NCI-H128 (cell line): ENCODE results near the gene C6.
"Not testable (repeated sequence)": the region's sequence is repeated elsewhere in the genome, so short reads cannot be mapped to it uniquely, and the experiment has no call there.

Experiments
- DNase-seq: peaks from one replicate; lab custom pipeline; 2025; ENCODE audit not compliant: unreplicated experiment; lab: John Stamatoyannopoulos, UW

Gene C6

GRCh38 chr5:41200506-41200905 lies 12.8 kb downstream of the C6 start:
- DNase-seq: no peak

- DNase-seq: no peak
Measured at GRCh38 chr5:41199660-41200059, 13.7 kb downstream of the C6 start.

DNA sequence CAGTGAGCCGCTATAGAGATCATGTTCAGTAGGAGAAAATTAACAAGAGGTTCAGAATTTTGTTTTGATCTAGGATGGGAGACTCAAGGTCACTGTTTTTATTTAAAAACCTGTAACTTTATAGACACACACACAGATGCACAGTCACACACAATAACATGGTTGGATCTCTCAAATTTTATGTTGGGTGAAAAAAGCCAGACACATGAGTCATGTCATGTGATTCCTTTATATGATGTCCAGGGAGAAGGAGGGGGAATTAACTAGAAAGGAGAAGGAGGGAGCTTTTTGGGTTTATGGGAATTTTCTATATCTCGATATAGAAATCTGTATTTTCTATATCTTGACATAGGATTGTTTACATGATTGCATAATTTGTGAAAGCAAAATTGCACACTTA lies 17.1 kb downstream of the C6 start:
- DNase-seq: no peak

DNA sequence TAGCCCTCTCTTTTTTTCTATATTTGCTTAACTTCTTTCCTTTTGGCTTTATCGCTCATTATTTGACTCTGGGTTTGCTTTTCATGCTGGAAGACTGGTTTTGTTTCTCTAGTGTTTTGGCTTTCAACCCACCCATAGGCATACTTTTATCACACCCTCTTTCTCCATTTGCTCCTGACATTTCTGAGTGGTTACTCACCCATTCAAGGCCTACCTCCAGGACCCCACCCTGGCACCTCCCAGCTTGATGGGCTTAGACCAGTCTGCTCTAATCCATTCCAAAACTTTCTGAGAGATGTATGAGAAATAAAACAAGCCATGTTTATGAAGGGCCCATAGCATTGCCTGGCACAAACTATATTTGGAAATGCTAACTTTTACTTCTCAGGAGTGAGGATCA lies 18.1 kb downstream of the C6 start:
- no peak for DNase-seq

GRCh38 chr5:41194339-41194738 lies 19.0 kb downstream of the C6 start:
- no peak for DNase-seq

DNA sequence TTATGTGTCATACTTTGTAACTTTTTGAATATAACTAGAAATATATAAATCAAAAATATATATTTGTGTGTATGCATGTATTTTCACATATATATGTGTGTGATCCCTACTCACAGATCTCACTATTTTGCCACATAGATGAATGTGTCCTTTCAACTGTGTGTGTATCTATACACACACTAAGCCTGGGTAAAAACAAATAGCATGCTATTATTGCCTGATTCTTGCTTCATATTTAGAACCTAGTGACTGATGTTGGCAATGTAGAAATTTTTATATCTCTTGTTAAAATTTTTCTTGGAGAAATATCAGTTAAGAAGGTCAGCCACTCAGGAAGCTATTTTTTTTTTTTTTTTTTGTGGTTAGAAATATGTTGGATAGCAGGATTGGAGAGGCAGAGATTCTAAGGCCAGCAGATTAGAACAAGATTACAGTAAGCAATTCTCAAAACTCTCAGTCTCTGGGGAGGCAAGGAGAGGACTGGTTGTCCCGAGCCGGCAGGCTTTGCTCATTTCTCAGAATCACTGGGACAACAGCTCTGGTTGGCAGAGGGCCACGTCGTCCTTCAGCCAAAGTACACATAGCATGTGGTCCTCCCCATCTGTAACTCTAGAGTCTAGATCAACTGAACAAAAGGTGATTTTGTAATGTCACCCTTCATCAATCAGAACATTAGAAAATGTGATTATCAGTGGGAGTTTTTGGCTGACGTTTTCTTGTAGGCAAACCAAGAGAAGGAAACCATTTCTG lies 19.7 kb downstream of the C6 start:
- no peak for DNase-seq

DNA sequence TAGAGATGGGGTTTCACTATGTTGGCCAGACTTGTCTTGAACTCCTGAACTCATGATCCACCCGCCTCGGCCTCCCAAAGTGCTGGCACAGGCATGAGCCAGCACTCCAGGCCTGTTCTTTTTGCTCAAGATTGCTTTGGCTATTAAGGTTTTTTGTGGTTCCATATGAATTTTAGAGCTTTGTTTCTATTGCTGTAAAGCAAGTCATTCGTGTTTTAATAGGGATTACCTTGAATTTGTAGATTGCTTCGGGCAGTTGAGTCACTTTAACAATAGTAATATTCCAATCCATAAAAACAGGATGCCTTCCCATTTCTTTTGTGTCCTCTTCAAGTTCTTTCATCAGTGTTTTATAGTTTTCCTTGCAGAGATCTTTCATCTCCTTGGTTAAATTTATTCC lies 22.1 kb downstream of the C6 start:
- DNase-seq: no peak

DNA sequence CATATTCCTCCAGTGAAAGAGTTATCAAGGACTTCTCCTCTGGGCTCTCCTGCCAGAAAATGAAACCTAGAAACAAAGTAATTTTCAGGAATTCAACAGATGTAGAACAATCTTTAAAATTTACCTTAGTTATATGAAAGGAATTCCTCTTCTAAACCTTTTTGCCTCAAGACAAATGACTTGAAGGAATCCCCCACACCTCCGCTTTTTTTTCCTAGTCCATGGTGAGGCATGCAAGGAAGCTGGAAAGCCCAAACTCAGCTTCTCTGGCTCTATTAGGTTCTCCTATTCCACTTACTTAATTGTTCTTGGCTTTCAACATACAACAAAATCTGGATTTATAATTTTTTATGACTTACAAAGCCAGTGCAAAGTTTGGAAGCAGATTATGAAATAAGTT lies 27.2 kb downstream of the C6 start:
- no peak for DNase-seq

- DNase-seq: not testable (repeated sequence)
Measured at GRCh38 chr5:41183331-41183730, 30.0 kb downstream of the C6 start.

- DNase-seq: no peak
Measured at GRCh38 chr5:41182666-41183065, 30.7 kb downstream of the C6 start.

DNA sequence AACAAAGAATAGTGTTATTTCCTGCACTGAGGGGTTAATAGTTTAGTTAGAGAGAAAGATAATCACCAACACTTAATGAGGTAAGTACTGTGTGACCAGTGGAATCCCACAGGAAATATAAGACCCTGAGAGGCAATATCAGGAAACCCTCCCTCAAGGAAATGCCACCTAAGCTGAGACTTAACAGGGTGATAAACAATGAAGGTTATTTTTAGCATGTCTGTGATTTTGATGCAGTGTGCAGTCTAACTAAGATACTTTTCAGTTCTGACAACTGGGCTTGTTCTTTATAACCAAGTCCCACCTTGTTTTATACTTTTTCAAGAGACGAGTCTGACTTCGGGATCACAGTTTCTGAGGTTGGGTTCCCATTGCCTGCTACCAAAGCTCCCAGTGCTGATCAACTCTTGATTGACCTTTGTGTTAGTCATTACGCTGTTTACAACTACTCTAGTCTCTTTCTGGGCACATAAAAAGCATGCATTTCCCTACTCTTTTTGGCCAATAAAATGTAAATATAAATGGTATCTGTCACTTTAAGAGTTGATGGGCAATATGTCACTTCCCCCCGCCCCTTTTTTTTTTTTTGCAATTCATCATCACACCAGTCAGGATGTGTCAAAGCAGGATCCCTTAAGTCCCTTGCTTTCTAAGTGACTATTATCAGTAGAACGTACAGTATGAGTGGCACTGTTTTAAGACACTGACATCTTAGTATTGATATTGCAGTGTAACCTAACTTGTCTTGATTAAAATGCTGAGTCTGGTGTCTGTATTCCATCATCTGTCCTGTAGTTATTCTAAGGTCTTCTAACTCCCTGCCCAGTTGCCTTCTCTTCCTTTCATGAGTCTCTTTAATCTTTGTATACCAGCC lies 31.4 kb downstream of the C6 start:
- no peak for DNase-seq

- DNase-seq: no peak
Measured at GRCh38 chr5:41176952-41177351, 36.4 kb downstream of the C6 start.

- no peak for DNase-seq
Measured at GRCh38 chr5:41172012-41172411, 41.3 kb downstream of the C6 start.

DNA sequence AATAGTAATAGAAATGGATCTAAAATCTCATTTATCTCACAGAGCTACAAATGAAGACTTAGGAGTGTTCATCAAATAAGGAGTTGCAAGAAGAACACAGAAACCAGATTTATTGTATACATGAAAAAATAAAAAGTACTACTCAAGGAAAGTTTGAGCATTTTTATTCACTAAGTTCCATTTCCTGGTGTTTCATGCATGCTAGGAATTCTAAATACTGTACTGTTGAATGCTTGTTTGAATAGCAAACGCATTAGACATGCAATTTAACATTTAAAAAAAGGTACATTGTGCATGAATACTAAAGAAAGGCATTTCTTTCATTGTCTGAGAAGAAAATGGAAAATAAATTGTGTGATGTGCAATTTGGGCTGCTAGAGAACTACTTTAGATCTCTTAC lies 52.1 kb downstream of the C6 start:
- DNase-seq: no peak

- no peak for DNase-seq
Measured at GRCh38 chr5:41157272-41157894, 55.9 kb downstream of the C6 start.

GRCh38 chr5:41156739-41157138 lies 56.6 kb downstream of the C6 start:
- no peak for DNase-seq

DNA sequence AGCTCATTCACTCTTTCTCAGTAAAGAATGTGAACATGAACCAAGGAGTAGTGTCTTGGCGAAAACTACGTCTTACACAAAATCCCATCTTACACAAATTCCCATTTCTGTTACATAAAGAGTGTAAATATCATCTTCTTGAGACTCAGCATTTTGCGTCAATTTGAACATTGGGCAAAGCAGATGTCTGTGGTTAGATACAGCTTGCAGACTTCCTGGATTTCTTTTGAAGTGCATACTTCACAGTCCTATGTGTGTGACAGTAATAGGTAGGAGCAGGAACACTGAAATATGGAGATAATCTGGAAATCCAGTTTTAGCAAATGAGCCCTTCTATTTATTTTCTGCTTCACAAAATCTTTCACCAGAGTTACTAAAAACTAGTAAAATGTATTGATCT lies 58.8 kb downstream of the C6 start:
- DNase-seq: no peak

DNA sequence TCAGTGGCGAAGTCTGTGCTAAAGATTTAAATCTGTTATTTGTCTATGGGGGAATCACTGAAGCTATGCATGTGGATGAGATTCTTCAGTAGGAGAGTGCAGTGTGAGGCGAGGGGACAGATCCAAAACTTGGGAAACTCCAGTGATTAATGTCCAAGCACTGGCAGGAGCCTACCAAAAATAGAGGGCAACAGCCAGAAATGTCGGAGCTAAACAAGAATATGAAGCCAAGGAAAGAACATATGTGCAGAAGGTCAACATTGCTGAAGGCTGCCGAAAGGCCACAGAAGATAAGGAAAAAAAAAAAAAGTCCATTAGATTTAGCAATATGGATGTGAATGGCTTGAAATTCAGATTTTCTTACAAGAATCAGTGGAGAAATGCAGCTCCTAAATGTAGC lies 61.8 kb downstream of the C6 start:
- DNase-seq: no peak

DNA sequence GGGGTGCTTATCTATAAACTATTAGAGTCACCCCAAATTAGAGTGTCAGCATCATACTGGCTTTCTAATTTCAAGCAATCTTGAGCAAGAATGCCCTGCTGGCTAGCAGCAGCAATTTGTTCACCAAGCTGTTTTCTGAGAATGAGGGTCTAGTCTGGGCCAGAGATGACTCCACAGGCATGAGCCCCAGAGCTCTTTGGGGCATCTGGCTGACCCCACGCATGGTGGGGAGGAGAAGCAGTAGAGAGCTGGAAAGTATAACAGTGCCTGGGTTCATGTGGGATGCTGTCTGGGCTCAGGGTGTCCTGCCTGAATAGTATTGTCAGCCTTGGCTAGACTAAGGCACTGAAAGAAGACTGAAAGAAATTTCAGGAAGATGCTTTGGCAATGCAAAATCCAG lies 64.9 kb downstream of the C6 start:
- DNase-seq: no peak

DNA sequence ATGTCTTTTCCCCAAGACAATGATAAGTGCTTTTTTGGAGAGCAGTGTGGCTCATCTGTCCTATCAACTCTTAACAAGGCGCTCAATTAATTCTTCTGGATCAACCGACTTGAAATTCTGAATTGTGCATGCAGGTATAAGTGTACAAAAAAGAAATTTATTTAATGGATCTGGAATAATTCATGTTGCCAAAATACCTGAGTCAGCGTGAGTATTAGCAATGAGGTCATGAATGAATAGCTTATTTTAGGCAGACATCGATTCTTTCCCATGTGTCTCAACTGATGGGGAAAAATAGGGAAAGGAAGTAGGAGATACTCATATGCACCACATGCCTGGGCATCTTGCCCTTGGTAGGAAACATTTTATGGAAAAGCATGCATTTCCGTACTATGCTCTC lies 68.0 kb downstream of the C6 start:
- DNase-seq: no peak

DNA sequence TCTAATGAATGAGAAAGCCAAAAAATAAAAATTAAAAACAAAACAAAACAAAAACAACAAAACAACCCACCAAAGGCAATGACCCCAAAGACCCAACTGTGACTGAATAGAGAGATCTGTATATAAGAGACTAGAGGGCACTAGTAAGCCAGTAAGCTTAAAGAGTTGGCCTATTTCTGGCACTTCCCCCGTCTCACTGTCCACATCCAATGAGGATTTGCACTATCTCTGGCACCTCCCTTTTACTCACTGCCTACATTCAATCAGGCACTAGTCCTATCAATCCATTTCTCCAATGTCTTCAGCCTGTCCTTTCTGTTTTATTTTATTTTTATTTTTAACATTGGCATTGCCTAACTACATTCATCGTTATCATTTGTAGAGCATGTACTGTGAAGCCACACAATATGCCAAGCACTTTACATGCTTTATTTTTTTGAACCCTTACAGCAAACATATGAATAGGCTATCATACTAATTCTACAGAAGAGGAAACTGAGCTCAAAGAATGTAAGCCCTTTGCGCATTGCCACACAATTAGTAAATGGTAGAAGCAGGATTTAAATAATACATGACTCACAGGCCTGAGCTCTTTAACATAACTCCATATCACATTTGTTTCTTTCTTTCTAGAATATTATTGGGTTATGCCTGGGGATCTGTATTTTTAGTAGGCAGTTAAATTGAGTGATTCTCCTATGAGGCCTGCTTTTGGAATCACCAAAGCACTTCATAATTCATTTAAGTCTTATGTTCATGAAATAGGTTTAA lies 70.0 kb downstream of the C6 start:
- DNase-seq: no peak
